ENCODE results near the gene ANKRD52.

Gene ANKRD52

GRCh38 chr12:56241424-56242303 is 16.5 kb downstream of the ANKRD52 start:
- Histone ChIP-seq H3K4me3 (ENCODE audit: insufficient read depth, low read length, poor library complexity, severe bottlenecking) (no peak overlapping the region), H3K79me2 (ENCODE audit: insufficient read depth, low read length) (no peaks in the 10 kb centered on the region), H3F3A (ENCODE audit: insufficient read depth) (no peaks in the 10 kb centered on the region), H3K27ac (ENCODE audit: low read depth, low read length) (no peak overlapping the region), H3K36me3 (ENCODE audit: low read length) (no peaks in the 10 kb centered on the region), H3K27me3 (ENCODE audit: low read length) (no peaks in the 10 kb centered on the region), H3K9me3 (ENCODE audit: insufficient read depth, low read length) (no peaks in the 10 kb centered on the region), H3K4me2 (ENCODE audit: low read depth, low read length, poor library complexity, severe bottlenecking) (no peak overlapping the region), H4K20me1 (ENCODE audit: low read depth, low read length) (no peaks in the 10 kb centered on the region), H3K9me2 (replicated peaks; ENCODE audit: insufficient read depth, low read length) (no peaks in the 10 kb centered on the region), H2AFZ (ENCODE audit: low read depth, low read length, severe bottlenecking) (no peak overlapping the region), H3K9ac (ENCODE audit: low read length) (no peak overlapping the region)
- no peak for TF ChIP-seq EZH2phosphoT487 (conservative IDR thresholded peaks at IDR 0.05; ENCODE audit: low read length)
- TF ChIP-seq, protein P1, sequence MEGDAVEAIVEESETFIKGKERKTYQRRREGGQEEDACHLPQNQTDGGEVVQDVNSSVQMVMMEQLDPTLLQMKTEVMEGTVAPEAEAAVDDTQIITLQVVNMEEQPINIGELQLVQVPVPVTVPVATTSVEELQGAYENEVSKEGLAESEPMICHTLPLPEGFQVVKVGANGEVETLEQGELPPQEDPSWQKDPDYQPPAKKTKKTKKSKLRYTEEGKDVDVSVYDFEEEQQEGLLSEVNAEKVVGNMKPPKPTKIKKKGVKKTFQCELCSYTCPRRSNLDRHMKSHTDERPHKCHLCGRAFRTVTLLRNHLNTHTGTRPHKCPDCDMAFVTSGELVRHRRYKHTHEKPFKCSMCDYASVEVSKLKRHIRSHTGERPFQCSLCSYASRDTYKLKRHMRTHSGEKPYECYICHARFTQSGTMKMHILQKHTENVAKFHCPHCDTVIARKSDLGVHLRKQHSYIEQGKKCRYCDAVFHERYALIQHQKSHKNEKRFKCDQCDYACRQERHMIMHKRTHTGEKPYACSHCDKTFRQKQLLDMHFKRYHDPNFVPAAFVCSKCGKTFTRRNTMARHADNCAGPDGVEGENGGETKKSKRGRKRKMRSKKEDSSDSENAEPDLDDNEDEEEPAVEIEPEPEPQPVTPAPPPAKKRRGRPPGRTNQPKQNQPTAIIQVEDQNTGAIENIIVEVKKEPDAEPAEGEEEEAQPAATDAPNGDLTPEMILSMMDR (IDR thresholded peaks at IDR 0.05; ENCODE audit: insufficient read depth, low read length, poor library complexity, severe bottlenecking), result no peak

- Histone ChIP-seq H4K20me1 (ENCODE audit: low read depth, low read length) (no peaks in the 10 kb centered on the region), H3K27ac (ENCODE audit: low read depth, low read length) (no peak overlapping the region), H3K4me2 (ENCODE audit: low read depth, low read length, poor library complexity, severe bottlenecking) (no peak overlapping the region), H2AFZ (ENCODE audit: low read depth, low read length, severe bottlenecking) (no peak overlapping the region), H3K9me2 (replicated peaks; ENCODE audit: insufficient read depth, low read length) (no peaks in the 10 kb centered on the region), H3F3A (ENCODE audit: insufficient read depth) (peaks cover 6% of the 10 kb centered on the region; the same call in 1 of the 2 replicates), H3K9me3 (ENCODE audit: insufficient read depth, low read length) (no peaks in the 10 kb centered on the region), H3K79me2 (ENCODE audit: insufficient read depth, low read length) (no peaks in the 10 kb centered on the region), H3K36me3 (ENCODE audit: low read length) (no peaks in the 10 kb centered on the region), H3K27me3 (ENCODE audit: low read length) (no peaks in the 10 kb centered on the region), H3K4me3 (ENCODE audit: insufficient read depth, low read length, poor library complexity, severe bottlenecking) (no peak overlapping the region), H3K9ac (ENCODE audit: low read length) (no peak overlapping the region)
- TF ChIP-seq EZH2phosphoT487 (conservative IDR thresholded peaks at IDR 0.05; ENCODE audit: low read length), result no peak
- TF ChIP-seq, protein P1 (IDR thresholded peaks at IDR 0.05; ENCODE audit: insufficient read depth, low read length, poor library complexity, severe bottlenecking), result no peak
Observed at GRCh38 chr12:56237552-56237951, 20.6 kb downstream of the ANKRD52 start.

DNA sequence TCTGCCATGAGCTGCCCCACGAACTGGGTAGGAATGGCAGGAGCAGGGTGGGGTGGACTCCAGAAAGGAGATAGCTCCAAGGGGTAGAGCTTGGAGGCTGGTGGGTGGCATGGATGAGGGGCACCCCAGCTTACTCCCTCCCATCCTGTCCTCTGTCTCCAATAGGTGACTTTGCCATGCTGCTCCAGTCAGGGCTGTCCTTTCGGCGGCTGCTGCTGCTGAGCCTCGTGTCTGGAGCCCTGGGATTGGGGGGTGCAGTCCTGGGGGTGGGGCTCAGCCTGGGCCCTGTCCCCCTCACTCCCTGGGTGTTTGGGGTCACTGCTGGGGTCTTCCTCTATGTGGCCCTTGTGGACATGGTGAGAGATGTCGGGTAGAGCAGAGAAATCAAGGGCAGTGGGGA is 21.2 kb downstream of the ANKRD52 start:
- Histone ChIP-seq H3K9me3 (ENCODE audit: insufficient read depth, low read length) (no peaks in the 10 kb centered on the region), H3K36me3 (ENCODE audit: low read length) (no peaks in the 10 kb centered on the region), H3F3A (ENCODE audit: insufficient read depth) (peaks cover 6% of the 10 kb centered on the region; the same call in 1 of the 2 replicates), H3K79me2 (ENCODE audit: insufficient read depth, low read length) (no peaks in the 10 kb centered on the region), H3K27me3 (ENCODE audit: low read length) (no peaks in the 10 kb centered on the region), H3K9ac (ENCODE audit: low read length) (no peak overlapping the region), H3K9me2 (replicated peaks; ENCODE audit: insufficient read depth, low read length) (no peaks in the 10 kb centered on the region), H3K4me2 (ENCODE audit: low read depth, low read length, poor library complexity, severe bottlenecking) (no peak overlapping the region), H3K27ac (ENCODE audit: low read depth, low read length) (no peak overlapping the region), H3K4me3 (ENCODE audit: insufficient read depth, low read length, poor library complexity, severe bottlenecking) (no peak overlapping the region), H4K20me1 (ENCODE audit: low read depth, low read length) (no peaks in the 10 kb centered on the region), H2AFZ (ENCODE audit: low read depth, low read length, severe bottlenecking) (no peak overlapping the region)
- TF ChIP-seq EZH2phosphoT487 (conservative IDR thresholded peaks at IDR 0.05; ENCODE audit: low read length), result no peak
- TF ChIP-seq, protein P1 (IDR thresholded peaks at IDR 0.05; ENCODE audit: insufficient read depth, low read length, poor library complexity, severe bottlenecking), result no peak

All from SU-DHL-6 (cell line).